RCC 7860 (cell line): ENCODE measurements around the gene FOXR1.
"Not testable (repeated sequence)": the region's sequence is repeated elsewhere in the genome, so short reads cannot be mapped to it uniquely, and the experiment has no call there.

Experiments used
- DNase-seq: peaks from one replicate; pipeline ENCODE4 v3.0.0-alpha.2; 2015; ENCODE audit warnings: low spot score
- FAIRE-seq: peaks from 2 replicates; lab custom pipeline; 2012; peaks lifted over from hg19 to GRCh38; lab: Jason Lieb, UNC

The FOXR1 gene

GRCh38 chr11:118991486-118992038 lies 20.0 kb downstream of the FOXR1 start:
- not testable (repeated sequence) for DNase-seq, FAIRE-seq

DNA sequence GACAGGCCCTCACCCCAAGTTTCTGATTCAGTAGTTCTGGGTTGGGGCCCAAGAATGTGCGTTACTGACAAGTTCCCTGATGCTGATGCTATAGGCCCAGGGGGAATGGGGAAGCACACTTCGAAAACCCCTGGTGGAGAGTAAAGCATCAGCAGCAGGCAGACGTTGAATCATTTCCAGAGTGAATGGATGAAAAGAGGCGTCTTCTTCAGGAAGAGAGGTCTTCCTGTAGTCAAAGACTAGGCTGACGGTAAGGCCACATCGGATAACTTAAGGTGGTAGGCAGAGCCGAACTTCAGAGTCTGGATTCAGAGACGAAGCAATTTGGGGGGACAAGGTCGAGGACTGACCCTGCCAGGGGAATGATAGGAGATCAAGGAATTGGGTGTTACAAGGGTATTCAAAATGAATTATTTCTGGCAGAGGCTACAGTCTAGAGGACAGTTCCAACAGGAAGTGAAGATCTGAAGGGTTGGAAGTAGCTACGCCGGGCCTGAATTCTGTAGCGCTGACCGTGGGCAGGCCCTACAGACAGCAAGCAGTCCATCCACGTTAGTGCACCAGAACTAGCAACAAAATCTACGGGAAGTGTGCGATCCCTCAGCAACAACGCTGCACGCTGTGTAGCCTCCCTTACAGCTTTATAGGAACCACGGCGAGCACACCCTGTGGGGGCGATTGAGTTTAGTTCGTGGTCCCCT lies 25.5 kb downstream of the FOXR1 start:
- FAIRE-seq (no peak), DNase-seq (no peak)

DNA sequence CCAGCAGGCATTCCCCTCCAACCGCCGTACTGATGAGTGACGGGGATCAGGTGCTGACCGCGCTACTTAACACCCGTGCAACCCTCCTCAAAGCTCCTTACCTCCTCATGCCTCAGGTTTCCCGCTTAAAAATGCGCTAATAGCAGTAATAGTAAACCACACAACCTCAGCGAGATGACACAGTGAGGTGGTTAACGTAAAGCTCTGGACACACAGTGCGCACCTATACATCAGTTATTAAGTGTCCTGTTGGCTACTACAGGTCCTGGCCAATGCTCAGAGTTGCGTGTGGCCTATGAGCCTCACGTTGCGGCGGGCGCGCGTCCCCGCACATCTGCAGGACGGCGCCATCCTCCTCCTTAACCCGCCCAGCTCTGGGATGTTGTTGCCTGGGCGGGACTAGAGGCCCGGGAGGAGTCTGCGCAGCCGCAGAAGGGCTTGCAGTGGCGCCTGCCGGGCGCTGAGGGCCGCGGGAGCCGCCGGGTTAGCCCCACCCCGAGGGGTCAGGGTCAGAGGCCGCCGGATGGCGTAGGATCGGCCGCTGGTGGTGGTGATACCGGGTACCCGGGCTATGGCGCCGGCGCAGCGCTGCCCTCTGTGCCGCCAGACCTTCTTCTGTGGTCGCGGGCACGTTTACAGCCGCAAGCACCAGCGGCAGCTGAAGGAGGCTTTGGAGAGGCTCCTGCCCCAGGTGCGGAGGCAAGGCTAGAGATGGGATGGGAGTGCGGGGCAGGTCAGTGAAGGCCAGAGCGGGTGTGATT lies 26.2 kb downstream of the FOXR1 start, which contains the start of gene CENATAC:
CENATAC (plus strand) TSS at position 512 of the 761 bp plus-strand sequence; CDS start at position 572, 60 bp downstream.
- DNase-seq (peak; percentile 75), FAIRE-seq (no peak)

DNA sequence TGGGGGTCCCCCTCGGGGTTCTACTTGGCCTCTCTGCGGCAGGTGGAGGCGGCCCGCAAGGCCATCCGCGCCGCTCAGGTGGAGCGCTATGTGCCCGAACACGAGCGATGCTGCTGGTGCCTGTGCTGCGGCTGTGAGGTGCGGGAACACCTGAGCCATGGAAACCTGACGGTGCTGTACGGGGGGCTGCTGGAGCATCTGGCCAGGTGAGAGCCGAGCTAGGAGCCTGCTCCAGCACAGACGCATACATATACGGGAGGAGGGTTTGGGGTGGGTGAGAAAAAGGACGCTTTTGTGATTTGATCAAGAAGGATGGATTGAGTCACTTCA lies 26.8 kb downstream of the FOXR1 start:
- DNase-seq, result no peak
- FAIRE-seq, result no peak

DNA sequence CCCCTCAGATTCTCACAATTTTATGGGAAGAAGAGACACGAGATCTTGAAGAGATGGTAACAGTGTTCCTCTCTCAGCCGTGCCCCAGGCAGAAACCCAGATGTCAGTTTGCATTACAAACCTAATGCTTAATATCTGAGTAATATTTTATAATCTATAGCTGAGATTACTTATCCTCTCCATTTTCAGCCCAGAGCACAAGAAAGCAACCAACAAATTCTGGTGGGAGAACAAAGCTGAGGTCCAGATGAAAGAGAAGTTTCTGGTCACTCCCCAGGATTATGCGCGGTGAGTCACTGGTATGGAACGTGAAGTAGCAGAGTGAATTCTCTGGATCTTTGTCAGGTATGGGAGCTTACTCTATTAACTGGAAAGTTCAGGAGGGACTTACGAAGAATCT lies 27.3 kb downstream of the FOXR1 start:
- peak; percentile 75 for DNase-seq
- peak; percentile 84 for FAIRE-seq

GRCh38 chr11:119000906-119001305 lies 29.3 kb downstream of the FOXR1 start:
- FAIRE-seq, result no peak
- DNase-seq, result peak; percentile 23

GRCh38 chr11:119006656-119007055 lies 35.1 kb downstream of the FOXR1 start:
- FAIRE-seq (no peak), DNase-seq (no peak)

- no peak for FAIRE-seq
- DNase-seq, result no peak
Measured at GRCh38 chr11:119011476-119012053, 40.0 kb downstream of the FOXR1 start.

GRCh38 chr11:119012629-119013170 lies 41.1 kb downstream of the FOXR1 start:
- no peak for FAIRE-seq
- DNase-seq, result no peak

DNA sequence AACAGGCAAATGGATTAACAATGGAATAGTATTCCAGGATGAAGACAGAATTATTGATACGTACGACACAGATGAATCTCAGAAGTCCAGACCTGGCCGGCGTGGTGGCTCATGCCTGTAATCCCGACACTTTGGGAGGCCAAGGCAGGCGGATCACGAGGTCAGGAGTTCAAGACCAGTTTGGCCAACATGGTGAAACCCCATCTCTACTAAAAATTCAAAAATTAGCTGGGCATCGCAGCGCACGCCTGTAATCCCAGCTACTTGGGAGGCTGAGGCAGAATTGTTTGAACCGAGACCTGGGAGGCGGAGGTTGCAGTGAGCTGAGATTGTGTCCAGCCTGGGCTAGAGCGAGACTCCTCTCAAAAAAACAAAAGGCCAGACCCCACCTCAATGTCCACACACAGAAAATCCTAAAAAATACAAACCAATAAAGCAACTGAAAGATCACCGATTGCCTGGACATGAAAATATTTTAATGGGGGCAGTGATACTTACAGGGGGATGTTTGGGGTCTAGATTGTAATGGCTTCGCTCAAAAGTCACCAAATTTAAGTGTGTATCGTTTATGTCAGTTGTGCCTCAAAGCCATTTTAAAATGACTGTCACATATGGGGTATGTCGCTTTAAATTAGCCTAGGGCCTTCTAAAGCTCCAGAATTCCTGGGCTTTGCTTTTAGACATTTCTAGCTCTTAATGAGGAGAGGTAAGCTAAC lies 42.8 kb downstream of the FOXR1 start:
- FAIRE-seq (no peak), DNase-seq (no peak)

DNA sequence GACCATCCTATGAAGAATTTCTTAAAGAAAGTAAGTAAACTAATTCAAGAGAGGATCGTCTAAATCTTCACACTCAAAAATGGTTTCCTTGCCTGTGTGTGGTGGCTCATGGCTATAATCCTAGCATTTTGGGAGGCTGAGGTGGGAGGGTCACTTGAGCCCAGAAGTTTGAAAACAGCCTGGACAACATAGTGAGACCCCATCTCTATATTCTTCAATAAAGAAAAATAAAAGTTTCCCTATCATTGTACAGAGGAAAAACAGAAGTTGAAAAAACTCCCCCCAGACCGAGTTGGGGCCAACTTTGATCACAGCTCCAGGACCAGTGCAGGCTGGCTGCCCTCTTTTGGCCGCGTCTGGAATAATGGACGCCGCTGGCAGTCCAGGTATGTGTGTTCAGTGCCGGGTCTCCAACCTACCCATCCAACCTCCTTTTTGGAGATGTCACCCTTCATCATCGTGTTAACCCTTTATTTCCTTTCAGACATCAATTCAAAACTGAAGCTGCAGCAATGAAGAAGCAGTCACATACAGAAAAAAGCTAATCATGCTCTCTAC lies 43.6 kb downstream of the FOXR1 start:
- no peak for DNase-seq
- no peak for FAIRE-seq

DNA sequence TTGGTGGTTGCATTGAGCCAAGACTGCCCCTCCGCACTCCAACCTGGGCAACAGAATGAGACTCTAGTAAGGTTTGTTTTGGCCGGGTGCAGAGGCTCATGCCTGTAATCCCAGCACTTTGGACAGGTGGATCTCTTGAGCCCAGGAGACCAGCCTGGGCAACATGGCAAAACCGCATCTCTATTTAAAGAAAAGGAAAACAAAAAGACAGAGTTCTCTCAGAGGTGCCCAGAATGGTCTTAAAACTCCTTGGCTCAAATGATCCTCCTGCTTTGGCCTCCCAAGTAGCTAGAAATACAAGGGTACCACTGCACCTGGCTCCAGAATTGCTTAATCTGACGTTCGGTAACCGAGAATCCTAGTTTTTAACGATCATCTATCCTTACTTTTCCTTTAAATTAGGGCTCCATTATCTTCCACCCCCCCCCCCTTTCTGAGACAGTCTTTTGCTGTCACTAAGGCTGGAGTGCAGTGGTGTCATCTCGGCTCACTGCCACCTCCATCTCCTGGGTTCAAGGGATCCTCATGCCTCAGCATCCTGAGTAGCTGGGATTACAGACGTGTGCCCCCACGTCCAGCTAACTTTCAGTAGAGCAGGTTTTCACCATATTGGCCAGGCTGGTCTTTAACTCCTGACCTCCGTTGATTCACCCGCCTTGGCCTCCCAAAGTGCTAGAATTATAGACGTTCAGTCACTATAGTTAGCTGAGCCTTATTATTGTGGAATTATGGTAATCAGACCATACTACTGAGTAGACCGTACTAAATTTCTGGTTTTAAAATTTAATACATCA lies 44.9 kb downstream of the FOXR1 start:
- DNase-seq, result no peak
- no peak for FAIRE-seq

DNA sequence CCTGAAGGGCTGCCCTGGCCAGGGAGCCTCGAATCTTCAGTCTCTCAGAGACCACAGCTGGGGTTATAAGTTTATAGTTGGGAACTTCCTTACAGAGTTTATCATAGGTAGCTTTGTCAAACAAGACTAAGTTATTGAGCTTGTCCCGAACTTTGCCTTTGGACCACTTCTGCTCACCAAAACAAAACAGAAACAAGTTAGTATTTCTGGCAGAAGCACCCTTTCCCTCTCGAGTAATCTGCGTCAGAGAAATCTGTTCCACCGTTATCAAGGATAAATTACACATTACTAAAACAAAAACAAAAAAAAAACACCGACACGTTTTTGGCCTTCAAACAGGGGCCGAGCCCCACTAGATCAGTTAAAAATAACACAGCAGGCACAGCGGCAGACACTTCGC lies 45.8 kb downstream of the FOXR1 start:
- FAIRE-seq, DNase-seq: not testable (repeated sequence)

DNA sequence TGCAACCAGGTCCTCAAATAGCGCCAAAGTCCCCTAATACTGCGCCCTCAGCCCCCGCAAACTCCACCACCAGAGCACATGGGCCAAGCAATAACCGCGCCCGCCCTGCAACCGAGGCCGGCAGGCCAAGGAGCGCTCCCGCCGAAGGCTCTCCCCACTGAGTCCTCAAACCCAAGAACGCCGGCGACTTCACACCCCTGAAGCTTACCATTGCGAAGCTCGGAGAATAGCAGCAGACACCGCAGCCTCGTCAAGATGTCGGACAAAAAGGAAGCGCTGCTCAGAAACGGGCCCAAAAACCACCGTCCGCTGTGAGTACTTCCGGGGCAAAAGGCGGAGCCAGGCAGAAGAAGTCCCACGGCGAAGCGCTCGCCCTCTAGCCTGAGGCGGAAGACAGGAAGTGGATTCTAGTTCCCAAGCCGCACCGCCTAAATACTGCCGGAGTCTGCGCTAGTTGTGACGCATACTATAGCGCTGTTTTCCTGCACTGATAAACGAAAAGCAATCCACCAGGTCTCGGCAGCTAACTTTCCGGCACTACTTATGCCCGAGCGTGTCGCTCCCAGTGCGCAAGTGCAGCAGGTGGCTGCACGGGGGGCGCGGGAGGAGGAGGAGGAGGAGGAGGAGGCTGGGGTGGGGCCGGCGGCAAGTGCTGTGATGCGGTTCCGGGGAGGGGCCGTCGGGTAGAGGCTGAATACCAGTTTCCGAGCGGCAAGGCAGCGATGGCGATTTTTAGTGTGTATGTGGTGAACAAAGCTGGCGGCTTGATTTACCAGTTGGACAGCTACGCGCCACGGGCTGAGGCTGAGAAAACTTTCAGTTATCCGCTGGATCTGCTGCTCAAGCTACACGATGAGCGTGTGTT lies 46.7 kb downstream of the FOXR1 start, which contains the start of the genes RPS25 and TRAPPC4:
RPS25 (minus strand) TSS at position 270 of the 865 bp plus-strand sequence; CDS start at position 211, 59 bp downstream.
TRAPPC4 (plus strand) TSS at position 693 of the 865 bp plus-strand sequence; CDS start at position 723, 30 bp downstream.
- DNase-seq (peak; percentile 88), FAIRE-seq (peak; percentile 34)

DNA sequence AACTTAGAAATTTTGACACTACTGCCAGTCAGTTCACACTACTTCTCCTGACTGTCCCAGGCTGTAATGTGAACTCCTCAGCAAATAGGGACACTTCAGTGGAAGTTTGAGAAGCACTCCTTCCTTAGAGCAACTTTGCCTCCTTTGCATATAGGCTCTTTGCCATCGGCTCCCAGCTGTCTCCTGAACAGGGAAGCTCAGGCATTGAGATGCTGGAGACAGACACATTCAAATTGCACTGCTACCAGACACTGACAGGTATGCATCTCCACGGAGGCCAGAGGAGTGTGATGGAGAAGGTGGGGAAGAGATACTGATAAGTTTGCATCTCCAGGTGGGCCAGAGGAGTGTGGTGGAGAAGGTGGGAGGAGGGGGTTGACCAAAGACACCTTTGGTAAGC lies 48.4 kb downstream of the FOXR1 start:
- FAIRE-seq (no peak), DNase-seq (no peak)

DNA sequence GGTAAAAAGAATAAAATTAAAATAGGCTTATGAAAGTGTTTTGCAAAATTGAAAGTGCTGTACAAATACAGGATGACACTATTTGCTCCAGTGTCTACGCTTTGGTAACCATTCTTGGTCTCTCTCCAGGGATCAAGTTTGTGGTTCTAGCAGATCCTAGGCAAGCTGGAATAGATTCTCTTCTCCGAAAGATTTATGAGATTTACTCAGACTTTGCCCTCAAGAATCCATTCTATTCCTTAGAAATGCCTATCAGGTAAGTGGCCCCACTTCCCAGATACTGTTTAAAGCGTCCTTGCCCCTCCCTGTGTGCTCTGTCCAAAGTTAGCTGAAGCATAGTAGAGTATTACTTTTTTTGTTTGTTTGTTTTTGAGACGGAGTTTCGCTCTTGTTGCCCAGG lies 50.1 kb downstream of the FOXR1 start:
- DNase-seq (no peak), FAIRE-seq (no peak)

GRCh38 chr11:119023741-119024140 lies 52.2 kb downstream of the FOXR1 start:
- DNase-seq (no peak), FAIRE-seq (no peak)

DNA sequence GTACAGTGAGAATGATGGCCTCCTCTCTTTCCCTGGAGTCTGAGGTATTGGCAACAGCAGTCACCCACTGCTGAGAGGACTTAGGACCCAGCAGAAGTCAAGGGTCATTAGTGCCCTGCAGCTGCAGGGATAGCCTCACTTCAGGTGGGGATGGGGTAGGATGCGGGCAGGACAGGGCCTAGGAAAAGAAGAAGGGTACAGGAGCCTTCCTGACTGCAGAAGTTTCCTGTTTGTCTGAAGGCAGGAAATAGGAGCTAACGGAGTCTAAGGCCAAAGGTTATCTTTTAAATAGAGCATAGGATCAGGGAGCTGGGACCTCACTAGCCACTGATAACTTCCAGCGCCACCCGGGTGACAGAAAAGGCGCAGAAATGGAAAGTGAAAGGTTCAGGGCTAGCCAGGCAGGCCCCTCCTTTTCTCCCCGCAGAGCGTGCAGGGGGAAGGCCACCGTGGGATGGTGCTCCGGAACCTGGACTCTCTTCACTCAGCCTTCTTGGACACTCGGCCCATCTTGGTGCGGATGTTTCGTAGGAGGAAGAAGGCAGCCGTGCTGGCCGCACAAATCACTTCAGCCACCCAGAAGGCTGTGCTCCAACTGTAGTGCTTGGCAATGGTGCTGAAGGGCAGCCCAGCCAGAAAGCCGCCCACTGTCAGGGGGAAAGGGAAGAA lies 53.0 kb downstream of the FOXR1 start:
- no peak for FAIRE-seq

More for the DNA sequence above, 53.0 kb downstream of the FOXR1 start:
- DNase-seq, result no peak
